Measurements from ENCODE around the gene STAT5B. TPM values are rescaled to one million over a fixed set of nuclear protein-coding genes. Genes with fewer than 3 reads are reported as not detected.

The STAT5B gene
- total and polyA plus RNA-seq, 2 donors (not counting 1 experiment from before 2014, with no cell fraction given): 24.4 to 29.6 TPM

- Histone ChIP-seq H3K36me3 (ENCODE audit: control insufficient read depth, insufficient read depth, low read length) (no peaks in the 10 kb centered on the region), H3K4me1 (ENCODE audit: control insufficient read depth, extremely low read depth, insufficient read depth, low read length) (peaks cover 7% of the 10 kb centered on the region), H3K4me3 (replicated peaks in 1 of 4; ENCODE audit: control extremely low read depth in 1 of 4, insufficient read depth in 1 of 4, low read depth in 3 of 4, low read length in 4 of 4) (no peak overlapping the region), H3K9ac (ENCODE audit: insufficient read depth, low read length) (no peak overlapping the region), H2AFZ (ENCODE audit: low read length) (no peak overlapping the region), H3K9me3 (ENCODE audit: control insufficient read depth, insufficient read depth, low read depth, low read length) (no peaks in the 10 kb centered on the region), H3K27me3 (ENCODE audit: control insufficient read depth, insufficient read depth, low read length) (peaks cover 13% of the 10 kb centered on the region), H3K79me2 (ENCODE audit: control insufficient read depth, insufficient read depth, low read length) (no peaks in the 10 kb centered on the region), H3K27ac (ENCODE audit: insufficient read depth, low read length) (no peak overlapping the region), H3K4me2 (ENCODE audit: extremely low read depth, insufficient read depth, low read length) (no peak overlapping the region), H4K20me1 (ENCODE audit: control insufficient read depth, extremely low read depth, insufficient read depth, low read length) (no peaks in the 10 kb centered on the region)
- TF ChIP-seq EZH2 (IDR thresholded peaks at IDR 0.05; ENCODE audit: low read length, missing control alignments): no peak
- no peak for TF ChIP-seq CTCF (conservative IDR thresholded peaks at IDR 0.05 in 1 of 2, IDR thresholded peaks at IDR 0.05 in 1 of 2; ENCODE audit: low read depth in 1 of 2, low read length in 2 of 2)
- no peak for DNase-seq (ENCODE audit: low read depth in 2 of 2)
These were observed 90.6 kb downstream of the STAT5B start for GRCh38 chr17:42185621-42185930.

GRCh38 chr17:42184713-42185620 is 91.2 kb downstream of the STAT5B start, which contains the start of gene HCRT:
TSS of gene HCRT (minus strand) at chr17:42185452. CDS start at chr17:42185365, 87 bp downstream.
- Histone ChIP-seq H3K4me2 (ENCODE audit: extremely low read depth, insufficient read depth, low read length) (peak within 1 kb of the TSS; percentile 40), H3K4me1 (ENCODE audit: control insufficient read depth, extremely low read depth, insufficient read depth, low read length) (peaks cover 7% of the 10 kb centered on the region), H2AFZ (ENCODE audit: low read length) (peak within 1 kb of the TSS; percentile 40)

More at GRCh38 chr17:42184713-42185620, 91.2 kb downstream of the STAT5B start, which contains the start of gene HCRT:
- Histone ChIP-seq H3K9me3 (ENCODE audit: control insufficient read depth, insufficient read depth, low read depth, low read length) (no peaks in the 10 kb centered on the region), H3K27ac (ENCODE audit: insufficient read depth, low read length) (no peak within 1 kb of the TSS), H3K79me2 (ENCODE audit: control insufficient read depth, insufficient read depth, low read length) (no peaks in the 10 kb centered on the region), H4K20me1 (ENCODE audit: control insufficient read depth, extremely low read depth, insufficient read depth, low read length) (no peaks in the 10 kb centered on the region), H3K9ac (ENCODE audit: insufficient read depth, low read length) (no peak within 1 kb of the TSS), H3K4me3 (replicated peaks in 1 of 4; ENCODE audit: control extremely low read depth in 1 of 4, insufficient read depth in 1 of 4, low read depth in 3 of 4, low read length in 4 of 4) (peak within 1 kb of the TSS in 1 of 4 experiments; percentile 14), H3K27me3 (ENCODE audit: control insufficient read depth, insufficient read depth, low read length) (peaks cover 16% of the 10 kb centered on the region), H3K36me3 (ENCODE audit: control insufficient read depth, insufficient read depth, low read length) (no peaks in the 10 kb centered on the region)
- no peak for TF ChIP-seq CTCF (conservative IDR thresholded peaks at IDR 0.05 in 1 of 2, IDR thresholded peaks at IDR 0.05 in 1 of 2; ENCODE audit: low read depth in 1 of 2, low read length in 2 of 2)
- TF ChIP-seq EZH2 (IDR thresholded peaks at IDR 0.05; ENCODE audit: low read length, missing control alignments): no peak
- no peak for DNase-seq (ENCODE audit: low read depth in 2 of 2)

Data from fibroblast of lung (primary cell).